Peyer's patch (tissue), 4 donors: ENCODE results near the gene MS4A10.

Experiments
- CTCF ChIP-seq, 6 experiments: fragments of 450-650 bp in 4 of 6; fragments of 200-600 bp in 2 of 6; sonication (generic) in 1 of 6; IDR thresholded peaks; one replicate each; pipeline ENCODE4 v1.5.1; 2017 to 2019; ENCODE audit warnings: antibody characterized with exemption in 6 of 6, mild to moderate bottlenecking in 3 of 6, moderate library complexity in 1 of 6
- POLR2A ChIP-seq, 2 donors: fragments of 450-650 bp; IDR thresholded peaks; one replicate each; pipeline ENCODE4 v1.5.1; 2017; ENCODE audit warnings: antibody characterized with exemption in 2 of 2, mild to moderate bottlenecking in 2 of 2, moderate library complexity in 2 of 2

- TF ChIP-seq CTCF (IDR thresholded peaks at IDR 0.05) (no peak), POLR2A (IDR thresholded peaks at IDR 0.05) (no peak)
These were observed 5.6 kb downstream of the MS4A10 start for GRCh38 chr11:60790726-60791125.
